ENCODE data around the gene ZWINT.

DNA sequence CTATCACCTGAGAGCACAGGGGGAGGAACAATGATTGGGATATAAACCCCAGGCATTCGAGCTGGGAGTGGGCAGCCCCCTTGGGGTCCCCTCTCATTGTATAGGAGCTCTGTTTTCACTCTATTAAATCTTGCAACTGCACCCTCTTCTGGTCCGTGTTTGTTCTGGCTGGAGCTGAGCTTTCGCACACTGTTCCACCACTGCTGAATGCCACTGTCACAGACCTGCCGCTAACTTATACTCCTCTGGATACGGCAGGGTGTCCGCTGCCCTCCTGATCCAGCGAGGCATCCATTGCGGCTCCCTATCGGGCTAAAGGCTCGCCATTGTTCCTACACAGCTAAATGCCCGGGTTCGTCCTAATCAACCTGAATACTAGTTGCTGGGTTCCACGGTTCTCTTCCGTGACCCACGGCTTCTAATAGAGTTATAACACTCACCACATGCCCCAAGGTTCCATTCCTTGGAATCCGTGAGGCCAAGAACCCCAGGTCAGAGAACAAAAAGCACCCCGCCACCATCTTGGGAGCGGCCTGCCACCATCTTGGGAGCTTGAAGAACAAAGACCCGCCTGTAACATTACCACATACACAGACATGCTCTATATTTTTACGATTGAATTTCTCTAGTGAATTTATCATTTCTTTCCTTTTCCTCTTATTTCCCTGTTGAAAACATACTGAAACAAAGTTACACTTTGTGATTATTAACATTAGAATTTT lies 9.0 kb downstream of the ZWINT start:
- TF ChIP-seq, protein P1, sequence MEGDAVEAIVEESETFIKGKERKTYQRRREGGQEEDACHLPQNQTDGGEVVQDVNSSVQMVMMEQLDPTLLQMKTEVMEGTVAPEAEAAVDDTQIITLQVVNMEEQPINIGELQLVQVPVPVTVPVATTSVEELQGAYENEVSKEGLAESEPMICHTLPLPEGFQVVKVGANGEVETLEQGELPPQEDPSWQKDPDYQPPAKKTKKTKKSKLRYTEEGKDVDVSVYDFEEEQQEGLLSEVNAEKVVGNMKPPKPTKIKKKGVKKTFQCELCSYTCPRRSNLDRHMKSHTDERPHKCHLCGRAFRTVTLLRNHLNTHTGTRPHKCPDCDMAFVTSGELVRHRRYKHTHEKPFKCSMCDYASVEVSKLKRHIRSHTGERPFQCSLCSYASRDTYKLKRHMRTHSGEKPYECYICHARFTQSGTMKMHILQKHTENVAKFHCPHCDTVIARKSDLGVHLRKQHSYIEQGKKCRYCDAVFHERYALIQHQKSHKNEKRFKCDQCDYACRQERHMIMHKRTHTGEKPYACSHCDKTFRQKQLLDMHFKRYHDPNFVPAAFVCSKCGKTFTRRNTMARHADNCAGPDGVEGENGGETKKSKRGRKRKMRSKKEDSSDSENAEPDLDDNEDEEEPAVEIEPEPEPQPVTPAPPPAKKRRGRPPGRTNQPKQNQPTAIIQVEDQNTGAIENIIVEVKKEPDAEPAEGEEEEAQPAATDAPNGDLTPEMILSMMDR (IDR thresholded peaks at IDR 0.05; ENCODE audit: low read length) = no peak
- no peak for TF ChIP-seq EZH2 (IDR thresholded peaks at IDR 0.05; ENCODE audit: borderline replicate concordance, low read length)

Measured in OCI-LY1 (cell line).